Loucy (cell line): ENCODE measurements around the gene FGFRL1.

Experiments used
- EZH2phosphoT487 ChIP-seq: fragments of 200-600 bp; IDR thresholded peaks from 2 replicates; pipeline ENCODE4 v1.6.1; 2018; ENCODE audit warnings: antibody characterized with exemption, mild to moderate bottlenecking, moderate library complexity, borderline replicate concordance
- TF ChIP-seq, protein P1 (sequence below): fragments of 200-600 bp; sonication (generic); conservative IDR thresholded peaks from 2 replicates; pipeline ENCODE4 v1.5.1; 2014; ENCODE audit warnings: mild to moderate bottlenecking, antibody characterized with exemption, low read length

DNA sequence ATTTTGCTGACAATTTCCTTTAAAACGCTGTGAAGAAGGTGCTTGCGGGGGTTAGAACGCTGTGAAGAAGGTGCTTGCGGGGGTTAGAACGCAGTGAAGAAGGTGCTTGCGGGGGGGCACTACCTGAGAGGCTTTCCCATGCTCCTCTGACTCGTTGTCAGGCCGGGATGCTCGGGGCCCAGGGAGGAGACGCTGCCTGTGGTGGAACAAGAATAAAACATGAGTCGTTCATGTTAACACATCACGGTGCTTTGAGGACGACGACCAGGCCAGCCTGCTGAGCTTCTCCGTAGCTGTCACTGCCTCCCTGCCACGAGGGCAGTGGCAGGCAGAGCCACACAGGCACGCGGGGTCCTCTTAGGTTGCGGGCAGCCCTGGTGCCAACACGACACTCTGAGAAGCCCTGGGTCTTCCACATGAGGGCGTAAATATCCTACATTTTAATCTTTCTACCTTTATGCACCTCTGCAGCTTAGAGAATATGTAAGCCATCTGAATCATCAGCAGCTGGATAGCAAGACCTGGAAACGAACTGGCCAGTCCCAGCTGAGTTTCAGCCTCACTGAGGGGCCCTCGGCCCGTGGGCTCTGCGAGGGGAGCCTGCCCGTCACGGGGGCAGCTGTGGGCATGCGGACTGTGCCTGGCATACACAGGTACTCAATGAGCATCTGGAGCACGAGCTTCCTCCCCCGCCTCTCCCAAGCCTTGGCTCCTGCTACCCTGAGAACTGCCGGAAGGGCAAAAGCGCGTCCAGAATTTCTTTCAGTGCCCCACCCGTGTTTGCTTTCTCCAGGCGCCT lies 47.0 kb downstream of the FGFRL1 start:
- no peak for TF ChIP-seq EZH2phosphoT487
- TF ChIP-seq, protein P1, sequence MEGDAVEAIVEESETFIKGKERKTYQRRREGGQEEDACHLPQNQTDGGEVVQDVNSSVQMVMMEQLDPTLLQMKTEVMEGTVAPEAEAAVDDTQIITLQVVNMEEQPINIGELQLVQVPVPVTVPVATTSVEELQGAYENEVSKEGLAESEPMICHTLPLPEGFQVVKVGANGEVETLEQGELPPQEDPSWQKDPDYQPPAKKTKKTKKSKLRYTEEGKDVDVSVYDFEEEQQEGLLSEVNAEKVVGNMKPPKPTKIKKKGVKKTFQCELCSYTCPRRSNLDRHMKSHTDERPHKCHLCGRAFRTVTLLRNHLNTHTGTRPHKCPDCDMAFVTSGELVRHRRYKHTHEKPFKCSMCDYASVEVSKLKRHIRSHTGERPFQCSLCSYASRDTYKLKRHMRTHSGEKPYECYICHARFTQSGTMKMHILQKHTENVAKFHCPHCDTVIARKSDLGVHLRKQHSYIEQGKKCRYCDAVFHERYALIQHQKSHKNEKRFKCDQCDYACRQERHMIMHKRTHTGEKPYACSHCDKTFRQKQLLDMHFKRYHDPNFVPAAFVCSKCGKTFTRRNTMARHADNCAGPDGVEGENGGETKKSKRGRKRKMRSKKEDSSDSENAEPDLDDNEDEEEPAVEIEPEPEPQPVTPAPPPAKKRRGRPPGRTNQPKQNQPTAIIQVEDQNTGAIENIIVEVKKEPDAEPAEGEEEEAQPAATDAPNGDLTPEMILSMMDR: no peak
